B cell (primary cell): ENCODE data around the gene ESYT1. TPM values are rescaled to one million over a fixed set of nuclear protein-coding genes. Genes with fewer than 3 reads are reported as not detected.

Source experiments
- ATAC-seq: fragments of 200-7000 bp; cut with Tn5 transposase; one replicate; pipeline ENCODE4 v1.10.0; 2021; ENCODE audit warnings: low read depth, mild to moderate bottlenecking, moderate number of reproducible peaks, moderate library complexity
- CTCF ChIA-PET: fragments of 350-600 bp; sonication (Branson Sonifier 250); formaldehyde crosslinking; loops from one replicate; lab custom pipeline; 2021; ENCODE audit warnings: antibody characterized with exemption, inconsistent platforms; lab: Charles Lee
- POLR2A ChIA-PET: fragments of 350-600 bp; sonication (Branson Sonifier 250); formaldehyde crosslinking; loops from one replicate; lab custom pipeline; 2021; ENCODE audit warnings: antibody characterized with exemption; lab: Charles Lee
- DNase-seq: peaks from one replicate; pipeline ENCODE4 v3.0.0; 2013
- H2AFZ ChIP-seq: 2 replicates; pipeline ENCODE4 v1.6.1; 2012; ENCODE audit warnings: mild to moderate bottlenecking, low read depth, low read length; ENCODE audit not compliant: insufficient read depth, poor library complexity, severe bottlenecking
- H3K27ac ChIP-seq, 2 donors: 1 replicate in 1 of 2; 2 replicates in 1 of 2; pipeline ENCODE4 v1.5.1; 2012 to 2013; ENCODE audit warnings: low read length in 2 of 2, mild to moderate bottlenecking in 2 of 2, moderate library complexity in 1 of 2
- H3K27me3 ChIP-seq, 4 experiments: fragments of 200-600 bp in 1 of 4; sonication (generic) in 1 of 4; replicated peaks in 1 of 4; 1 replicate in 2 of 4; 2 replicates in 2 of 4; pipeline versions ENCODE4 v1.6.1 to v1.7.0; 2013 to 2016; ENCODE audit warnings: low read length in 3 of 4, mild to moderate bottlenecking in 2 of 4, mixed read lengths in 1 of 4, moderate library complexity in 1 of 4; ENCODE audit not compliant: insufficient read depth in 4 of 4, control insufficient read depth in 3 of 4; ENCODE audit errors: control extremely low read depth in 1 of 4
- H3K36me3 ChIP-seq, 2 experiments: replicated peaks in 1 of 2; 1 replicate in 1 of 2; 2 replicates in 1 of 2; pipeline versions ENCODE4 v1.6.1 to v1.7.1; 2013; ENCODE audit warnings: low read length in 1 of 2; ENCODE audit not compliant: insufficient read depth in 2 of 2, control insufficient read depth in 1 of 2; ENCODE audit errors: control extremely low read depth in 1 of 2, extremely low read depth in 1 of 2
- H3K4me1 ChIP-seq, 2 donors: fragments of 200-600 bp in 1 of 2; sonication (generic) in 1 of 2; 1 replicate in 1 of 2; 2 replicates in 1 of 2; pipeline versions ENCODE4 v1.5.1 to v1.6.1; 2013 to 2017; ENCODE audit warnings: low read length in 2 of 2; ENCODE audit not compliant: control insufficient read depth in 2 of 2, insufficient read depth in 2 of 2
- H3K4me2 ChIP-seq: replicated peaks from 2 replicates; pipeline ENCODE3; 2012; ENCODE audit warnings: mild to moderate bottlenecking, low read depth, low read length; ENCODE audit not compliant: poor library complexity, severe bottlenecking
- H3K4me3 ChIP-seq, 5 experiments: fragments of 200-600 bp in 1 of 5; sonication (generic) in 1 of 5; 1 replicate in 3 of 5; 2 replicates in 2 of 5; pipeline versions ENCODE4 v1.5.1 to v1.7.0; 2011 to 2016; ENCODE audit warnings: low read length in 4 of 5, mild to moderate bottlenecking in 4 of 5, low read depth in 2 of 5, control low read depth in 1 of 5, moderate library complexity in 1 of 5; ENCODE audit not compliant: insufficient read depth in 1 of 5; ENCODE audit errors: control extremely low read depth in 1 of 5, extremely low read depth in 1 of 5
- H3K79me2 ChIP-seq: fragments of 200-600 bp; sonication (generic); one replicate; pipeline ENCODE4 v1.6.0; 2016; ENCODE audit warnings: low read length; ENCODE audit not compliant: control insufficient read depth, insufficient read depth
- H3K9ac ChIP-seq: fragments of 200-600 bp; sonication (generic); 2 replicates; pipeline ENCODE4 v1.6.1; 2017; ENCODE audit warnings: mild to moderate bottlenecking, low read length, moderate library complexity
- H3K9me3 ChIP-seq, 3 donors: one replicate each; pipeline versions ENCODE4 v1.6.1 to v1.7.1; 2013; ENCODE audit warnings: low read length in 2 of 3; ENCODE audit not compliant: control insufficient read depth in 2 of 3, insufficient read depth in 1 of 3; ENCODE audit errors: control extremely low read depth in 1 of 3
- H4K20me1 ChIP-seq: 2 replicates; pipeline ENCODE4 v1.6.0; 2012; ENCODE audit warnings: mild to moderate bottlenecking, low read length; ENCODE audit not compliant: insufficient read depth, control insufficient read depth, poor library complexity, severe bottlenecking
- H3K27ac Mint-ChIP-seq: one replicate; pipeline ENCODE4 v1.8.0; 2021; ENCODE audit warnings: mixed read lengths
- H3K27me3 Mint-ChIP-seq: one replicate; pipeline ENCODE4 v1.8.0; 2021; ENCODE audit warnings: mixed read lengths
- H3K4me1 Mint-ChIP-seq: one replicate; pipeline ENCODE4 v1.8.0; 2021; ENCODE audit warnings: mixed read lengths
- H3K4me3 Mint-ChIP-seq: one replicate; pipeline ENCODE4 v1.8.0; 2021; ENCODE audit warnings: mixed read lengths
- H3K9me3 Mint-ChIP-seq: one replicate; pipeline ENCODE4 v1.8.0; 2022; ENCODE audit warnings: mixed read lengths; ENCODE audit not compliant: insufficient read depth
- CTCF ChIP-seq: fragments of 200-600 bp; IDR thresholded peaks from one replicate; pipeline ENCODE4 v1.8.0; 2022; ENCODE audit warnings: antibody characterized with exemption, mild to moderate bottlenecking
- EZH2 ChIP-seq: IDR thresholded peaks from 2 replicates; pipeline ENCODE4 v1.6.1; 2012; ENCODE audit warnings: borderline replicate concordance, low read depth, mild to moderate bottlenecking, moderate library complexity, low read length; ENCODE audit not compliant: insufficient read depth, poor library complexity, severe bottlenecking
- WGBS: methylation state at CpG from one replicate; pipeline ENCODE4 v1.1.5; 2013; ENCODE audit warnings: missing lambda C conversion rate; ENCODE audit not compliant: insufficient coverage; 5-methylcytosine and 5-hydroxymethylcytosine counted together
- intact Hi-C: fragments of 100-400 bp; cut with micrococcal nuclease; formaldehyde crosslinking; loops from one replicate; pipeline ENCODE4 v1.10.0; 2022
- polyA plus RNA-seq: library from polyadenylated mRNA; depleted of rRNA; stranded (reverse); fragments of >200 nt; gene quantifications from 2 replicates; pipeline ENCODE4 v1.2.3, GENCODE V29; 2012
- total RNA-seq, 2 donors: library from RNA; stranded (reverse); fragments of 120-200 nt in 1 of 2; gene quantifications; 1 replicate in 1 of 2; 2 replicates in 1 of 2; pipeline versions ENCODE4 v1.2.3 to v1.2.4, GENCODE V29; 2013 to 2022

The ESYT1 gene
- total and polyA plus RNA-seq, 2 donors (not counting 1 experiment from before 2014, with no cell fraction given) = 154 to 162 TPM

- H3K4me3 ChIP-seq = peak within 1 kb of the TSS; percentile 66 to 99 (median 97)
- CTCF ChIA-PET = interaction anchor here (0.6 to 13.8 kb wide), 38 partner anchors 9 to 993 kb away, joined by 3 to 247 read pairs (median 4); partner anchors contain the start of genes ANKRD52, CNPY2, ERBB3 and ESYT1
- POLR2A ChIA-PET = interaction anchor here (0.6 to 4.4 kb wide), 18 partner anchors 10 to 516 kb away, joined by 3 to 49 read pairs (median 6); partner anchors contain the start of genes ANKRD52, ESYT1, MYL6 and MYL6B
These were observed 10.0 kb upstream of the ESYT1 start, which contains the start of gene ZC3H10 for GRCh38 chr12:56117778-56118687. TSS of gene ZC3H10 (plus strand) at chr12:56118266. CDS start at chr12:56120563, 2,297 bp downstream.

More at GRCh38 chr12:56117778-56118687, 10.0 kb upstream of the ESYT1 start, which contains the start of gene ZC3H10:
- intact Hi-C loops = loop anchor here (1.0 to 5.0 kb wide), 17 partner anchors 8 to 1634 kb away; partner anchors contain the start of genes ANKRD52, CDK4, COQ10A and CS
- TF ChIP-seq CTCF (peak; percentile 61), EZH2 (no peak)
- no peaks in the 10 kb centered on the region for H3K27me3 Mint-ChIP-seq
- peaks cover 36% of the 10 kb centered on the region for H3K4me1 Mint-ChIP-seq
- under 1% methylated on average over 60 of the region's 61 CpGs for WGBS
- H3K27me3 ChIP-seq = no peaks in the 10 kb centered on the region
- peak within 1 kb of the TSS; percentile 79 for H2AFZ ChIP-seq
- H3K9me3 ChIP-seq = no peaks in the 10 kb centered on the region
- peak within 1 kb of the TSS; percentile 95 for H3K9ac ChIP-seq
- ATAC-seq (peak; percentile 76), DNase-seq (peak; percentile 99)
- H3K4me3 Mint-ChIP-seq = peak within 1 kb of the TSS; percentile 99
- no peaks in the 10 kb centered on the region for H3K9me3 Mint-ChIP-seq
- H3K27ac ChIP-seq = peak within 1 kb of the TSS; percentile 94 to 95
- peak within 1 kb of the TSS; percentile 99 for H3K27ac Mint-ChIP-seq
- peaks cover 48% of the 10 kb centered on the region for H3K79me2 ChIP-seq
- H3K36me3 ChIP-seq = peaks cover 0 to 36% of the 10 kb centered on the region in 2 experiments
- H4K20me1 ChIP-seq = peaks cover 4% of the 10 kb centered on the region
- H3K4me1 ChIP-seq = peaks cover 17 to 30% of the 10 kb centered on the region in 2 donors
- peak within 1 kb of the TSS; percentile 85 for H3K4me2 ChIP-seq
